Stimulated activated naive CD8-positive, alpha-beta T cell treated with anti-CD3 and anti-CD28 coated beads, Interleukin-15, Interleukin-2, amounts not matched to agents 100 U/mL and 50 U/mL, for 24 hours (primary cell): ENCODE results near the gene PLEK.
"Not testable (repeated sequence)": the region's sequence is repeated elsewhere in the genome, so short reads cannot be mapped to it uniquely, and the experiment has no call there.

ENCODE experiments used
- ATAC-seq: fragments of 150-1000 bp; cut with Tn5 transposase; one replicate; pipeline ENCODE4 v1.10.0; 2021
- DNase-seq: peaks from one replicate; pipeline ENCODE4 v3.0.0; 2021

PLEK gene

DNA sequence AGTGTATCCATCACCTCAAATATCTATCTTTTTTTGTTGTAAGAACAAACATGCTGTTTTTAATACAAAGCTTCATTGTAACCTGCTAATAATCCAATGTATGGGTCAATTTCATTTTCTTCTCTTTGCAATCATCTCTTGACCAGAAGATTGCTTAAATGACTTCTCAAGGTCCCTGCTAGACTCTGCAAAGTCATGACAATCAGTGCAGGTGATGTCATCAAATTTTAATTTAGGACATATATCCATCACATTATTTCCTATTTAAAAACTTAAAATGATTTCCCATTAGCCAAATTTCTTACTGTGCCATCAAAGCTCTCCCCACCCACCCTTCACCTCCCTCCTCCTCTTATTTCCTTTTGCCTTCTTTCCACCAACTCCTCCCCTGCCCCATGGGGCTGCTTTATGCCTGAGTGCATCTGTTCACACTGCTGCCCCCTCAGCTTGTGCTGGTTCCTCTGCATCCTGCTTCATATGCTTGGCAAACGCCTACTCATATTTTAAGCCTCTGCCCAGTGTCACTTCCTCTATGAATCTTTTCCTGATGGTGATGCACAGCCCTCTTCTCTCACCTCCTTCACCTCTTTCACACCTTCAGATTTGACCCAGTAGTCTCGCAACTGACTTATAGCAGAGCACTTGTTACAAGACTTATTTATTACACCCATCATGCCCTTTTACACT, 20.3 kb downstream of the PLEK start:
- peak; percentile 81 for ATAC-seq
- DNase-seq, result peak; percentile 61

DNA sequence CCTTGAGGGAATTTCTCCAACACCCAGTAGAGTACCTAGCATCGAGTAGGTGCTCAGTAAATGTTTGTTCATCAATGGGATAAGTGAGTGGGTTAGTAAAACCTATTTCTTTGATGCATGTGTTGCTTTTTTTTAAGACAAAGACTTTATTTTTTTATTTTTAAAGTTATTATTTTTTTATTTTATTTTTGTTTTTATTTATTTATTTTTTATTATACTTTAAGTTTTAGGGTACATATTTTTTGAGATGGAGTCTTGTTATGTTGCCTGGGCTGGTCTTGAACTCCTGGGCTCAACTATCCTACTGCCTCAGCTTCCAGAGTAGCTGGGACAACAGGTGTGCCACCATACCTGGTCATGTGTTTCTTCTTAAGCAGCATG, 20.8 kb downstream of the PLEK start:
- DNase-seq (no peak), ATAC-seq (no peak)

DNA sequence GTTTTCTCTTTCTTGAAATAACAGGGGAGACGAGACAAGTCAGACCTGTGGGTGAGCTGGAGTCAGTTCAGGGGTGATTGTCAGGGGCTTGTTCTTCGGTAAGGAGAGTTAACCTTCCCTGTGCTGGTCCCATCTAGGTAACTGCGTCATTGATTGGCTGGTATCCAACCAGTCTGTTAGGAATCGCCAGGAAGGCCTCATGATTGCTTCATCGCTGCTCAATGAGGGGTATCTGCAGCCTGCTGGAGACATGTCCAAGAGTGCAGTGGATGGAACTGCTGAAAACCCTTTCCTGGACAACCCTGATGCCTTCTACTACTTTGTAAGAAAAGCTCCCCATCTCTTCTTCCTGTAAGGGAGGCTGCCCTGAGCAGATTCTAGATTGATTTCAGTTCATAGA, 21.3 kb downstream of the PLEK start:
- no peak for ATAC-seq

DNA sequence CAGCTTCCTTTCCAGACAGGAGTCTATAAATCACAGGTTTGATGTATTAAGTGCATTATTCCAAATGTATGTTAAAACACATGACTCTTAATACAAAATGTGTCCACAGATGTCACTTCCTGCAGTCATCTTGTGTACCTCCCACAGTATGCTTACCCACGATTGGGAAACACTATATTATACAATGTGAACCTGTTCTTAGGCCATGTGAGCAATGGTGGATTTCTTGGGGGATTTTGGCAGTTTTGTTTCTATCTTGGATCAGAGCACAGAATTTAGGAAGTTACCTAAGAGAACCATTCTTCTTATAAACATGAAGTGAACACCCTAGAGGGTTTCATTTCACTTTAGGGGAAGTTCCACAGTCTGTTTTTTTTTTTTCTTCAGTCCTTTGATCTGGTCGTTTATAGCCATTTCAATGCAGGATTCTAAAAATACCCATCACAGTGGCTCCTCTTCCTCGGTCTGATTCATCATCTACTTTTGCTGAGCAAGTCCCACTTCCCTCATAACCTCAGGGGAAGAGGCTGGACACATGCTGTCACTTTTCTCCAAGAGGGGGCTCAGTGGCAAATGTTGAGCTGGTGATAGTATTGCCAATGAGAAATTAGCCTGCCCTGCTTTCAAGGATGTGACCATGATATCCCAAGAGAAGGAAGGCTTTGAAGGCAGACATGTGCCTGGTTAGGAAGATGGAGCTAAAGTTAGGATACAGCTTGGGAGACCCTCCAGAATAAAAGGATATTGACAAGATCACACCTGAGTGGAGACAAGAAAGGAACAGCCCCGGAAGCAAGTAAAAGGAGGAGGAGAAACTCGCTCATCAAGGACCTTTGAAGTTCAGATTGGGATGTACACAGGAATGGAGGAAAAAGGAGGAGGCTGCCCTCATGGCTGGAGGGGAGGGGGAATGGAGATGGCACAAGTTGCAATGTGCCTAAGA, 22.6 kb downstream of the PLEK start:
- peak; percentile 69 for ATAC-seq
- DNase-seq, result peak; percentile 35

More for the DNA sequence above, 21.3 kb downstream of the PLEK start:
- DNase-seq, result no peak

DNA sequence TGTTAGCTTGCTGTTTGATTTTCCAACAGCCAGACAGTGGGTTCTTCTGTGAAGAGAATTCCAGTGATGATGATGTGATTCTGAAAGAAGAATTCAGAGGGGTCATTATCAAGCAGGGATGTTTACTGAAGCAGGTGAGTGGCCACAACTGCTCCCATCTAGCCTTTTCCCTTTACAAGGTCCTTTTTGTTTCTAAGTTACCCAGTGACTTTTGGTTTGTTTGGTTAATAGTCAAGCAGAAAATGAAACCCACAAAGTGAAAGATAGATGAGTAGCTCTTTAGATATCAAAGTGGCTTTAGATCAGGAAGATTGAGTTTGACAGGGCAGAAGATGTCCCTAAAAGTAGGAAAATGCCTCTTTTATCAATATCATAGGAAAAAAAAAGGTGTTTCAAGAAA, 23.3 kb downstream of the PLEK start:
- ATAC-seq, result peak; percentile 25
- no peak for DNase-seq

DNA sequence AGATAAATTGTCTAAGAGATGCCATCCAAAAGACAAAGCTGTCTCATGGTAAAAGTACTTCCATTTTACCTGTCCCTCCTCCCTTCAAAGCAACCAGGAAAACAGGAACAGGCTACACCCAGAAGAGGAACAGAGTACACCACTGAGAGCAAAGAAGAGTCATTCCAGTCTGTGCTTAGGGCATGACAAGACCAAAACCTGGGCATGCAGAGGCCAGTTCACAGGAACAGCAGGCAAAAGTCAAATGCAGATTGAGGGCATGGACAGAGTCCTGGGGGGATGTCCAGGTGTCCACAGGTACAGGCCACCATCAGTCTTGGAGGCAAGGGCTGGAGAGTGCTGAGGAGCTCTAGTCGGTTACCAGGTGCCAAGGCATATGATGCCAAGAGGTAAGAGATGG, 23.7 kb downstream of the PLEK start:
- ATAC-seq (no peak), DNase-seq (no peak)

DNA sequence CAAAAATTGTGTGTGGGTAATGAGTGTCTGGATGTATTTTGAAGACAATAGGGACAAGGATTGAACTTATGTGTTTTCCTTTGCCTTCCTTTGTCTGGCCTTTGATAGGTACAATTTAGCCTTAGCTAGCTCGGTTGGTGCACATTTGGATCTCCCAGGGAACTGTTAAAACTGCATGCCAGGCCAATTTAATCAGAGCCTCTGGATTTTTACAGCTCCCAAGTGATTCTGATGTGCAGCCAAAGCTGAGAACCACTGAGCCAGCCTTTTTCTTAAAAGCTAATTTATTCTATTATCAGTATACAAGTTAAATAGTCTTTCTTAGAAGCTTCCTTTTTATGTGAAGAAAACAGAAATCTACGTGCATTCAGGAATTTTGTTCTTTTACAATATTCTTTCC, 25.0 kb downstream of the PLEK start:
- DNase-seq, result no peak
- ATAC-seq, result no peak

DNA sequence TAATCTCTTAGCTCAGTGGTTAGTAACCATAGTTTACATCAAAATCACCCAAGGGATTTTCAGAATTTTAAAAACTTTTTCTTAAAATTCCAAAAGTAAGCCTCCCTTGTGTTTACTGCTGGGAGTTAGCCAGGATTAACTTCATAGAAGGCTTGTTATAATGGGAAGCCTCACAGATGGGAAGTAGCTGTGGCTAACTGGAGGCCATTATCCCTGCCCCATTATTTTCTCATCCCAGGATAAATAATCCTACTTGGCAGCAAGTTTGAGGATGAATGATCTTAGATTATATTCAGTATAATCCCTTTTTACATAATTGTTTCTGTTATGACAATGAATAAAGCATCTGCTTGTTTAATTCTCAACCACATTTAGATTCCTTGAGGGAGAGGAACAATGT, 25.5 kb downstream of the PLEK start:
- DNase-seq (no peak), ATAC-seq (no peak)

DNA sequence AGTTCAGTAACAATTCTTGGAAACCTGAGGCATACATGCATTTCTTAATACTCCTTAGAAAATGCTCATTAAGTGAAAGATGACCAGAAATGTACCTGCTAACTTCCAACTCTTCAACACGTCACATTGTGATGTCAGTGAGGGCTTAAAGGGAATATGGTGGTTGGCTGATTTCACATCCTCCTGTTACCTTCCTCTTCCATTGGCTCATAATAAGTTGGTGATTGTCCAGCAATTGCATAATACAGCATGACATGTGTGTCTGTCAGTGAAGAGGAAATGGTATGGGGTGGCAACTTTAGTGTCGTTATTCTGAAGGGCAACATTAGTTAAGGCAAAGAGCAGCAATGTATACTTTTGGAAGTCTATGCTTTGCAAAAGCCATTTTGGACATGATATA, 26.0 kb downstream of the PLEK start:
- no peak for ATAC-seq
- no peak for DNase-seq

DNA sequence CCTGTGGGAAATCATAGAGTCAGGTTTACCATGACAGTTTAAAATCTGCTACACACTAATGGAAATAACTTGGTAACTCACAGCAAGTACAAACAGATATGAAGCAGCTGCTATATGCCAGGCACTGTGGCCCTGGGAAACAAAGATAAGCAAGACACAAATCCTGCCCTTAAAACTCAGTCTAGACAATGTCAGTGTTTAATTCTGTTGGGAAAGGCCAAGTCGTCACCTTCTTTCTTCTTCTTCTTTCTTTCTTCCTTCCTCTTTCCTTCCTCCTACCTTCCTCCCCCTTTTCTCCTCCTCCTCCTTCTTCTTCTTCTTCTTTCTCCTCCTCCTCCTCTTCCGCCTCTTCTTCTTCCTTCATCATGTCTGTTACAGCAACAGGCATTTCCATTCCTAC, 26.8 kb downstream of the PLEK start:
- ATAC-seq (no peak), DNase-seq (no peak)

DNA sequence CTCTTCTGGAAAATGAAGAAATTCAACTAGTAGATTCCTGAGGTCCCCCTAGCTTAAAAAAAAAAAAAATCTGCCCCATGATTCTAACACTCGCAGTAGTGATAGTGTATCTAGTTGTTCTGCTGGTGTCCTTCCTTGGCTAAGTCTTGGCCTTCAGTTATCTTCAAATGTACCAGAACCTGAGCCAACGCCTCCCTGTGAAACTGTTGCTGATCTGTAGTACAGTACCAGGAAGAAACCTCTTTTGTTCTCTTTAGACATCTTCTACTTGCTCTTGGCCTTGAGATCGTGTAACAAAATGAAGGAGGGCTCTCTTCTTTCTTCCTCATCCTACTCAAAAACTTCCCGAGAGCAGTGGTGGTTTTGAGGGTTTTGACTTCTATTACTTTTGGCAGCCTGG, 31.0 kb downstream of the PLEK start:
- DNase-seq, result no peak
- no peak for ATAC-seq

DNA sequence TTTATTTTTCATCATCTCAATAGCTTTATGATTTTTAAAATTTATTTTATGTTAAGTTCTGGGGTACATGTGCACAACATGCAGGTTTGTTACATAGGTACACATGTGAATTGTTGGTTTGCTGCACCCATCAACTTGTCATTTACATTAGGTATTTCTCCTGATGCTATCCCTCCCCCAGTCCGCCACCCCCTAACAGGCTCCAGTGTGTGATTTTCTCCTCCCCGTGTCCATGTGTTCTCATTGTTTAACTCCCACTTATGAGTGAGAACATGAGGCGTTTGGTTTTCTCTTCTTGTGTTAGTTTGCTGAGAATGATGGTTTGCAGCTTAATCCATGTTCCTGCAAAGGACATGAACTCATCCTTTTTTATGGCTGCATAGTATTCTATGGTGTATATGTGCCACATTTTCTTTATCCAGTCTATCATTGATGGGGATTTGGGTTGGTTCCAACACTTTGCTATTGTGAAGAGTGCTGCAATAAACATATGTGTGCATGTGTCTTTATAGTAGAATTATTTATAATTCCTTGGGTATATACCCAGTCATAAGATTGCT, 32.7 kb downstream of the PLEK start:
- DNase-seq, ATAC-seq: not testable (repeated sequence)

DNA sequence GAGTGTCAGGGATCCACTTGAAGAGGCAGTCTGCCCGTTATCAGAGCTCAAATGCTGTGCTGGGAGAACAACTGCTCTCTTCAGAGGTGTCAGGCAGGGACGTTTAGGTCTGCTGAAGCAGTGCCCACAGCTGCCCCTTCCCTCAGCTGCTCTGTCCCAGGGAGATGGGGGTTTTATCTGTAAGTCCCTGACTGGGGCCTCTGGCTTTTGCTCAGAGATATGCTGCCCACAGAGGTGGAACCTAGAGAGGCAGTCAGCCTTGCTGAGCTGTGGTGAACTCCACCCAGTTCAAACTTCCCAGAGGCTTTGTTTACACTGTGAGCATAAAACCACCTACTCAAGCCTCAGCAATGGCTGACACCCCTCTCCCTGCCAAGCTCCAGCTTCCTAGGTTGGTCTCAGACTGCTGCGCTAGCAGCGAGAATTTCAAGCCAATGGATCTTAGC, 38.1 kb downstream of the PLEK start:
- ATAC-seq, result peak; percentile 36
- no peak for DNase-seq

DNA sequence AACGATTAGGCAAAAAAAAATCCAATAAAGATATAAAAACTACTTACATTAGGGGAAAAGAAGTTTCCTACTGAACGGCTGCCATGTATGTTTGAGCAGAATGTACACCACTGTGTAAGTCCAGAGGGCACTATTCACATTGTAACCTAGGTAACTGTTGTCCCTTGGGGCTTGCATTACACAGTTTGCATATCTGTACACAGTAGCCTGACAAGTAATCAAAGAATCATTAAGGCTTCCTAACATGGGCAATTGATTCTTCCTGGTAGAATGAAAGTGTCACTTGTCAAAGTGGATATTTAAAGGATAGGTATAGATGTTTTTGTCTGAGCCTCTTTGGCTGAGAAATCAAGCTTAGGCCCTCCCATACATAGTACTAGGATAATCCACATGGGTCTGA, 39.1 kb downstream of the PLEK start:
- no peak for DNase-seq
- no peak for ATAC-seq

DNA sequence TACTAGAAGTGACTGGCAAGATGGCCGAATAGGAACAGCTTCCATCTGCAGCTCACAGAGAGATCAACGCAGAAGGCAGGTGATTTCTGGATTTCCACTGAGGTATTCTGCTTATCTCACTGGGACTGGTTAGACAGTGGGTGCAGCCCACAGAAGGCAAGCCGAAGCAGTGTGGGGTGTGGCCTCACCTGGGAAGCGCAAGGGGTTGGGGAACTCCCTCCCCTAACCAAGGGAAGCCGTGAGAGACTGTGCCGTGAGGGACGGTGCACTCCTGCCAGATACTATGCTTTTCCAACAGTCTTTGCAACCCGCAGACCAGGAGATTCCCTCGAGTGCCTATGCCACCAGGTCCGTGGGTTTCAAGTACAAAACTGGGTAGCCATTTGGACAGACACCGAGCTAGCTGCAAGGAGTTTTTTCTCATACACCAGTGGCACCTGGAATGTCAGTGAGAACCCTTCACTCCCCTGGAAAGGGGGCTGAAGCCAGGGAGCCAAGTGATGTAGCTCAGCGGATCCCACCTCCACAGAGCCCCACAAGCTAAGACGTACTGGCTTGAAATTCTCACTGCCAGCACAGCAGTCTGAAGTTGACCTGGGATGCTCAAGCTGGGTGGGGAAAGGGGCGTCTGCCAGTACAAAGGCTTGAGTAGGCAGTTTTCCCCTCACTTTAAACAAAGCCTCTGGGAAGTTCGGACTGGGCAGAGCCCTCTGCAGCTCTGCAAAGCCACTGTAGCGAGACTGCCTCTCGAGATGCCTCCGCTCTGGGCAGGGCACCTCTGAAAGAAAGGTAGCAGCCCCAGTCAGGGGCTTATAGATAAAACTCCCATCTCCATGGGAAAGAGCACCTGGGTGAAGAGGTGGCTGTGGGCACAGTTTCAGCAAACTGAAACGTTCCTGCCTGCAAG, 40.1 kb downstream of the PLEK start:
- DNase-seq (no peak), ATAC-seq (no peak)

DNA sequence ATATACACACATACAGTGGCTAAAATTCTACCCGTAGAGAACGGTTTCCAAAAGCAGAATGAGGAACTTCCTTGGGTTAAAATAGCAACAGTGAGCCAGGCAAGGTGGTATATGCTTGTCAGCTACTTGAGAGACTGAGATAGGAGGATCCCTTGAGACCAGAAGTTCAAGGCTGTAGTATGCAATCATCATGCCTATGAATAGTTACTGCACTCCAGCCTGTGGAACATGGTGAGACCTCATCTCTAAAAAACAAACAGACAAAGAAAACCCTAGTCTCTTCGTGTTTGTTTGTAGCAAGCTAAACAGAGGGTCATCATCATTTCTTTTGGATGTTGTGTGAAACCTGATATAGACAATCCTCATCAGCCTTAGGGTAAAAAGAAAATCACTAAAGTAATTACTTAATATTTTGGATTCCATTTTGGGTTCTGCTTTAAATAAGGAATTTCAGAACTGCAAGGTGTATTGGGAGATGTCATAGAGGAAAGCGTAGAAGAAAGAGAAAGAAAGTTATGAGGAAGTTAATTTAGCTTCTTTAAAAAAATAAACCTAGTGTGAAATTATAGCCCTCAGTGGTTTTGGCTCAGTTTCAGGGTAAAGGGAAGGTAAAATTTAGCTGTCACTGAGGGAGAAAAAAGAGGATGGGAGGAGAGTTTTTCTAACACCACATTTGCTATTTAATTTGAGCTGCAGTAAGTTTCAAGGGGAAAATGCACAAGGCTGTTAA, 46.5 kb downstream of the PLEK start:
- ATAC-seq, result no peak
- DNase-seq, result no peak

DNA sequence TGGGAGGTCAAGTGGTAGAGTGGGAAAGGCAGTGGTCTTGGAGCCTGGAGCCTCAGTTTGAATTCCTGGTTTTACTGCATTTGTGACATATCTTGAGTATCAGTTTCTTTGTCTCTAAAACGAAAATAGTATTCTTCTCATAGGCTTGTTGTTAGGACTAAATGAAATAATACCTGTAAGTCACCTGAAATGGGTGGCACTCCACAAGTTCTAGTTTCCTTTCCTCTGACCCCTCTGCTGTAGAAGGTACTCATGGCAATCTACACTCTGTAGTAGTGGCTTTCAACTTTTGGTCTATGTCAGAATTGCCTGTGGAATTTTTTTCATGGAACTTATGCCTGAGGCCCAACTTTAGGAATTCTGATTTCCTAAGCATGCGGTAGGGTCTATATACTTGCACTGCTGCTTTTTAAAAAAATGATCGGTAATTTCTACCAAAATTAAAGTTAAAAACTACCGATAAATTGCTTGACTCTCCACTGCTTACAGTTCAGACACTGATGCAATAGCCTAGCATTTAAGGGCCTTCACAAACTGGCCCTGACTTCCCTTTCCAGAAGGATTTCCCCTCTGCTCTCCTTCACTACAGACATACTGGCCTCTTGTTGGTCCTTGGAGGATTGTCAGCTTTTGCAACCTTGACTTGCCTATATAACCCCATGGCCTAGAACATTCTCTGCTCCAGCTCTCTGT, 47.2 kb downstream of the PLEK start:
- ATAC-seq, result no peak
- no peak for DNase-seq

DNA sequence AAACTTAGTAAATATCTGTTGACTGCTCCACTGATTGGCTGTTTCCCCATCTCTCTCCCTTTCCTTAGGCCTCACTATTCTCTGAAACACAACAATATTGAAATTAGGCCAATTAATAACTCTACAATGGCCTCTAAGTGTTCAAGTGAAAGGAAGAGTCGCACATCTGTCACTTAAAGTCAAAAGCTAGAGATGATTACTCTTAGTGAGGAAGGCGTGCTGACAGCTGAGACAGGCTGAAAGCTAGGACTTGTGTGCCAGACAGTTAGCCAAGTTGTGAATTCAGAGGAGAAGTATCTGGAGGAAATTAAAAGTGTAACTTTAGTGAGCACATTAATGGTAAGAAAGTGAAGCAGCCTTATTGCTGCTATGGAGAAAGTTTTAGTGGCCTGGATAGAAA, 48.4 kb downstream of the PLEK start:
- DNase-seq, result no peak
- no peak for ATAC-seq

DNA sequence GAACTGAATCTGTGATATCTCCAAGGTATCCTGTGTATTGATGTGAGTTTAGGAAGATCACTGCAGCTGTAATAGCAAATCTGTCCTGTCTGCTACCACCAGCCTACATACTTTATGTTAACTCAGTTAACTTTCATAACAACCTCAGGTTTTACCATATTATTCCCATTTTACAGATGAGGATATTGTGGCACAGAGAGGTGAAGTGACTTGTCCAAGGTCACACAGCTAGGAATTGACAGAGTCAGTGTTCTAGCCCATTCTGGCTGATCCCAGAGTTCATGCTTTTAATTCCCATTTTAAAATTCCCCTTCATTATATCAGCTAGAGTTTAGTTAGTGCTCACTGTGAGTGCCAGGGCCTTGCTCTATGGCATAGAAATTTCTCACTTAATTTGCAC, 49.4 kb downstream of the PLEK start:
- ATAC-seq (no peak), DNase-seq (no peak)

DNA sequence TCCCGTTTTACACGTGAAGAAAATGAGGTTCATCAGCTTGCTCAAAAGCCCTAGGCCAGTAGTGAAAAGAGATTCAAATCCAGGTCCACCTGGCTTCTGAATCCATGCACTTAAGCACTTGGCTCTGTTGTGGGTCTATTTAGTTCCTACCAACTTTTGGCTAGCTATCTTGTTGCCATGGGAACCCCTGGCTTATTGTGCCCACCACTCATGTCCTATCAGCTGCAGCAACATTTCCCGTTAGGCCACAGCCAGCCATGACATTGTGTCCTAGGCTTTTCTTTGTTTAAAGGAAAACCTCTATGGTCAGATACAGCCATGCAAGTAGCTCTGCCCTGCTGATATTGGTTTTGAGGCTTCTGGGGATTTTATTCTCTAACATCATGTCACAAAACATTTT, 49.8 kb downstream of the PLEK start:
- ATAC-seq, result no peak

DNA sequence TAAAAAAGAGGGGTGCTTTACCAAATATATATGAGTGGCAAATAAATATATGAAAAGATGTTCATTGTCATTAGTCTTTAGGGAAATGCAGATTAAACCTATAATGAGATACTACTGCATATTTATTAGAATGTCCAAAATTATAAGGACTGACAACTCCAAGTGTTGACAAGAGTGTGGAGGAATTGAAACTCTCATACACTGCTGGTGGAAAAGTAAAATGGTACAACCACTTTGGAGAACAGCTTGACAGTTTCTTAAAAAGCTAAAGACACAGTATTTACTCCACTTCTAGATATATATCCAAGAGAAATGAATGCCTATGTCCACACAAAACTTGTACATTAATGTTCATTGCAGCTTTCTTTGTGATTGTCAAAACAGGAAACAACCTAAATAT, 50.4 kb downstream of the PLEK start:
- no peak for ATAC-seq
- no peak for DNase-seq

More for the DNA sequence above, 49.8 kb downstream of the PLEK start:
- no peak for DNase-seq
